Measurements from ENCODE around the gene TMEM239.

Gene TMEM239

GRCh38 chr20:2814587-2815051 lies 1.5 kb upstream of the TMEM239 start, which contains the start of gene C20orf141:
TSS of gene C20orf141 (plus strand) at chr20:2814987. CDS start at chr20:2815185, 198 bp downstream.
- H3K4me3 ChIP-seq: no peak within 1 kb of the TSS
- peak; percentile 73 for DNase-seq (ENCODE audit: low spot score)
- no peak for TF ChIP-seq CTCF (IDR thresholded peaks at IDR 0.05)
- no peak within 1 kb of the TSS for H3K27ac ChIP-seq

GRCh38 chr20:2815242-2815900 lies 793 bp upstream of the TMEM239 start:
- H3K27ac ChIP-seq: no peak overlapping the region

GRCh38 chr20:2816583-2817340 lies 598 bp downstream of the TMEM239 start:
- Histone ChIP-seq H3K27ac (no peak overlapping the region), H3K4me3 (no peak overlapping the region)
- DNase-seq (ENCODE audit: low spot score): peak; percentile 54
- no peak for TF ChIP-seq CTCF (IDR thresholded peaks at IDR 0.05)

More at GRCh38 chr20:2815242-2815900, 793 bp upstream of the TMEM239 start:
- TF ChIP-seq CTCF (IDR thresholded peaks at IDR 0.05): no peak
- H3K4me3 ChIP-seq: no peak overlapping the region
- DNase-seq (ENCODE audit: low spot score): peak; percentile 36

- H3K4me3 ChIP-seq: no peak overlapping the region
- peak; percentile 38 for DNase-seq (ENCODE audit: low spot score)
- H3K27ac ChIP-seq: no peak overlapping the region
- TF ChIP-seq CTCF (IDR thresholded peaks at IDR 0.05): no peak
Measured at GRCh38 chr20:2817341-2817726, 1.2 kb downstream of the TMEM239 start.

- peak; percentile 57 for DNase-seq (ENCODE audit: low spot score)
- TF ChIP-seq CTCF (IDR thresholded peaks at IDR 0.05): no peak
- Histone ChIP-seq H3K27ac (no peak overlapping the region), H3K4me3 (no peak overlapping the region)
Measured at GRCh38 chr20:2817891-2818595, 1.9 kb downstream of the TMEM239 start.

- peak; percentile 64 for DNase-seq (ENCODE audit: low spot score)
- no peak for TF ChIP-seq CTCF (IDR thresholded peaks at IDR 0.05)
- no peak overlapping the region for H3K27ac ChIP-seq
- H3K4me3 ChIP-seq: peak overlapping the region; percentile 36
Measured at GRCh38 chr20:2820084-2820895, 4.1 kb downstream of the TMEM239 start.
